HG03432 (cell line): Measurements from ENCODE around the gene OGDH.
A peak's percentile ranks its signal among the peaks of the same experiment; 100 is the strongest.
"Not testable (repeated sequence)": the region's sequence is repeated elsewhere in the genome, so short reads cannot be mapped to it uniquely, and the experiment has no call there.

Source experiments
- ATAC-seq: cut with Tn5 transposase; IDR thresholded peaks from one replicate; pipeline ENCODE4 v1.9.1; 2021; ENCODE audit warnings: mild to moderate bottlenecking, moderate library complexity; ENCODE audit not compliant: unreplicated experiment

The OGDH gene

DNA sequence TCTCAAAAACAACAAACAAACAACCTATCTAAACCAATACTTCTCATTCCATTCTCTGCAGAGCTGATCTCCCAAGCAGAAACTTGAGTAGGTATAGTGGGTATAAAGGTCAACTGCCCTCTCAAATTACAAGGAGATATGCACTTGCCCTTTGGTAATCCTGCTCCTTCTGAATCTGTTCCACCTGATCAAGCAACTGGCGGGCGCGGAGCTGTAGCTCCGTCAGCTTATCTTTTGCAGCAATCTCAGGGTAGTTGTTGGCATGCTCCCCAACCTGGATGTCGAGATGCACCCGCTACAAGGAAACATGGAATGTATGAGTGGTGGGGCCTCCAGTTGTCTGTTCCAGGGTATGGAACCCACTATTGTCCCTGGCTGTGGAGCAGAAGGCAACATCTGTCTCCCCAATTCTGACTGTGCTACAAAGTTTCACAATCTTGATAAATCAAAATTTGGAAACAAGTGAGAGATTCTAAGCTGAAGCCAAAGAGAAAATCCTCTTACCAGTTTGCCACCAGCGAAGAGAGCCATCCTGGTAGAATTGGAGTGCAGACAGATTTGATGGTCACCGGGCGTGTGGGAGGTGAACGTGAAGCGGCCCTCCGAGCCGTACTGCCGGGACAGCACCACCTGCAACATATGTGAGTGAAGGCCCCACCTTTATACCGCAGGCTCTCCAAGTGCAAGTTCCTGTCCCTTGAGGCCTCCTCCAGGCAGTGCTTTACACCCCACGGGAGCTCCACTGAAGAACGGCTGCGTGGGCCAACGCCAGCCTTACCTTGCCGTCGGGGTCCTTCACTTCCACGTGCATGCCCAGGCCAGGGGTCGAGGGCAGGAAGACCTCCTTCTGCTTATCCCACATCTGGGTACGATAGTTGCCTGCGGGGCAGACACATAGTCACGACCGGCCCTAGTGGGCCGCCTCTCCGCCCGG is 25.2 kb upstream of the OGDH start:
- peak; percentile 30 for ATAC-seq

DNA sequence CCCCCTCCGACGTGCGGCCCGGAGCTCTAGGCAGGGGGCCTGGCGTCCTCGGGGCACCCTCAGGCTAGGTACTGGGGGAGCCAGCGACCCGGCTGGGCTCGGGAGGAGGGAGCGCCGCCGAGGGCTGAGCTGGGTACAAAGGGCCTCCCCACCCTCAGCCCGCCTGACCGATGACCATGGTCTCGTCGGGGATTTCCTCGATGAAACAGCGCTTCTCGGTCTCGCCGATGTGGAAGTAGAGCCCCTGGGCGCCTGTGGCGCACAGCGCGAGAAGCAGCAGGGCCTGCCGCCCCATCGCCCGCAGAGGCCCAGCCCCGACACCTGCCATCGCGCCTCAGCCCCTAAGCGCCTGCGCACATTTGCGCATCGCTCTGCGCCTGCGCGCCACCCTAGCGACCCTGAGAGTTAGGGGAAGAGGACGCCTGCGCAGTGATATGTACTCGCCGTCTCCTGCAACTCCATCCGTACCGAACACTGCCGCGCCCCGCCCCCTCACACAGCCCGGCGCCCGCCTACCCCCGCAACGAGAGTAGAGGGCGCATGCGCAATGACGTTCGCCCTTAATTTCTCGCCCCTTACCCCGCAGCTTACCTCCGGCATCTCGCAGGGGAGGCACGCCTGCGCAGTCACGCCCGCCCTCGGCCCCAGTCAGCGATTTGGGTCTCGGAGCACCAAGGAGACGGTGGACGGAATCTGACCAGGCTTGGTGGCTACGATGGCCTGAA is 24.4 kb upstream of the OGDH start, which contains the start of gene TMED4:
Gene TMED4 (minus strand): TSS at position 353 of the 725 bp plus-strand sequence. CDS start 25 bp downstream, at position 328.
- ATAC-seq, result peak; percentile 81

DNA sequence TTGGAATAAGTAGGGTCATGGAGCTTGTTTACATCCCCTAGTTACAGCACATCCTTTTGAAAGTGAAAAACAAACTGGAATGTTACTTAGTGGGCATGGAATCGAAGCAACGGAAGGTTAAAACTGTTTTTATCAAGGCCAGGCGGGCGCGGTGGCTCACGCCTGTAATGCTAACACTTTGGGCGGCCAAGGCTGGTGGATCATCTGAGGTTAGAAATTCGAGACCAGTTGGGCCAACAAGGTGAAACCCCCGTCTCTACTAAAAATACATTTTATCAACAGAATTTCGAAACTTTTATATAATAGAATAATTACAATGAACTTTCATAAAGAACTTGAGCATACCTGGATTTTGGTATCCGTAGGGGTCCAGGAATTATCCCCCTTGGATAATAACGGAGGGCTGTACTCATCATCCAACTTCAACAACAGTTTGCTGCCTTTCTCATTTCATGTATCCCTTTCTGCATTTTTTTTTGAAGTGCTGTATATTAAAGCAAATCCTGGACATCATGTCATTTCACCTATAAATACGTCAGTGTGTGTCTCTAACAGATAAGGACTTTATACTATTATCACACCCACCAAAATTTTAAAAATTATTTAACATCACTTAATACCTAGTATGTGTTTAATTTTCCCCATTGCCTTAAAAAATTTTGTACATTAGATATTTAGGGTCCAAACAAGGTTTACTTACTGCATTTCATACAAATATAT is 23.1 kb upstream of the OGDH start:
- ATAC-seq, result no peak

DNA sequence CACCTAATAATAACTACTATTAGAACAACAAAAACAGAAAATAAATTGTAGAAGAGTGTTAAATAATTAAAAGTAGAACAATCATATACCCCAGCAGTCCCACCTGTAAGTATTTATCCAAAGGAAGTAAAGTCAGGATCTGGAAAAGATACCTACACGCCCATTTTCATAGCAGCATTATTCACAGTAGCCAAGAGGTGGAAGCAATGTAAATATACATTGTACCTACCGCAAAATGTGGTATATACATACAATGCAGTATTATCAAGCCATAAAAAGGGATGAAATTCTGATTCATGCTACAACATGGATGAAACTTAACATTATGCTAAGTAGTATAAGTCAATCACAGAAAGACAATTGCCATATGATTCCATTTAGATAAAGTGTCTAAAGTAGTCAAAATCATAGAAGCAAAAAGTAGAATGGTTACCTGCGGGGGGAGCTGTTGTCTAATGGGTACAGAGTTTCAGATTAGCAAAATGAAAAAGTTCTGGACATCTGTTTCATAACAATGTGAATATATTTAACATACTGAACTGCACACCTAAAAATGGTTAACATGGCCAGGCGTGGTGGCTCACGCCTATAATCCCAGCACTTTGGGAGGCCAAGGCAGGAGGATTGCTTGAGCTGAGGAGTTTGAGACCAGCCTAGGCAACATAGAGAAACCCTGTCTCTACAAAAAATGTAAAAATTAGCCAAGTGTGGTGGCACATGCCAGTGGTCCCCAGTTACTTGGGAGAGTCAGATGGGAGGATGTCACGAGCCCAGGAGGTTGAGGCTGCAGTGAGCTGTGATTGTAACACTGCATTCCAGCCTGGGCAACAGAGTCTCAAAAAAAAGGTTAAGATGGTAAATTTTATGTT is 18.4 kb upstream of the OGDH start:
- ATAC-seq, result no peak

DNA sequence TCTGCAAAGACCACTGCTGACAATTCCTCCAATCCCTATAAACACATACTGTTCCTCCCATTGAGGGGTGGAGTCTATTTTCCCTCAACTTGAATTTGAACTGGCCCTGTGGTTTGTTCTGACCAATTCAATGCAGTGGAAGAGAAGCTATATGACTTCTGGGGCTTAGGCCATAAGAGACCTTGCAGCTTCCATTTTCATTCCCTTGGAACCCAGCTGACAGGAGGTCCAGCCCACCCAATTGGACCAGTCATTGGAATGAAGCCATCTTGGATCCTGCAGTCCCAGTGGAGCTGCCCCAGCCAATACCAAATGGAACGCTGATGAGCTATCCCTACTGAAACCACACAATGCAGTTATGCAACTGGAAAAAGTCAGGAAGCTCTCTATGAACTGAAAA is 15.5 kb upstream of the OGDH start:
- ATAC-seq, result no peak

DNA sequence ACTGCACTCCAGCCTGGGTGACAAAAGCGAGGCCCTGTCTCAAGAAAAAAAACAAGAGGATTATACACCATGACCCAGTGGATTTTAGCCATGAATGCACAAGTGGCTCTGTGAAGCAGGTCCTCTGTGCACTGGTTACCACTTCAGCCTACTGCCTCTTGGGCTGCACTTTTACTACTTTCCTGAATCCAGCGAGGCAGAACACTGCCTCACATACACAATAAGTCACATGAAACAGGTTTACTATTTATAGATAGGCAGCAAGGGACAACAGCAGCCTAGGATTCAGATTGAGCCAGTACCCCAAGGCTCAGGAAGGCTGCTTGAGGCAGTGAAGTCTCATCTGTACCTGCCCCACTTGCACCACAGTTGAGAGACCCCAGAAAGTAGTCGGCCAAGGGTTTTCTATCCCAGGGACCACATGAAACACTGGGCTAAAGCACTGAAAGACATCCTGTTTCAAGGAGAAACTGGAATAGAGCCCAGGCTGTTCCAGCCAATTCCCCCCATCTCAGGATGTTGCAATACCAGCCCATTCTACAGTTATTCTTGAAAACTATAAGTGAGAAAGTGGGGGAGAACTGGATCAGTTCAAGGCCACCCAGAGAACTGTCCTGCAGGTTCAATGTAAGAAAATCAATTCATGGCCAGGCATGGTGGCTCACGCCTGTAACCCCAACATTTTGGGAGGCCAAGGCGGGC is 10.3 kb upstream of the OGDH start:
- no peak for ATAC-seq

DNA sequence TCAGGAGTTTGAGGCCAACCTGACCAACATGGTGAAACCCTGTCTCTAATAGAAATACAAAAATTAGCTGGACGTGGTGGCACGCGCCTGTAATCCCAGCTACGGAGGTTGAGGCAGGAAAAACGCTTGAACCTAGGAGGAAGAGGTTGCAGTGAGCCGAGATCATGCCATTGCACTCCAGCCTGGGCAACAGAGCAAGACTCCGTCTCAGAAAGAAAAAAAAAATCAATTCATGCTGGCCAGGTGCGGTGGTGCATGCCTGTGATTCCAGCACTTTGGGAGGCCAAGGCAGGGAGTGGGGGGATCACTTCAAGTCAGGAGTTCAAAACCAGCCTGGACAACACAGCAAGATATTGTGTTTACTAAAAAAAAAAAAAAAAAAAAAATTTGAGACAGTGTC is 9.2 kb upstream of the OGDH start:
- not testable (repeated sequence) for ATAC-seq

DNA sequence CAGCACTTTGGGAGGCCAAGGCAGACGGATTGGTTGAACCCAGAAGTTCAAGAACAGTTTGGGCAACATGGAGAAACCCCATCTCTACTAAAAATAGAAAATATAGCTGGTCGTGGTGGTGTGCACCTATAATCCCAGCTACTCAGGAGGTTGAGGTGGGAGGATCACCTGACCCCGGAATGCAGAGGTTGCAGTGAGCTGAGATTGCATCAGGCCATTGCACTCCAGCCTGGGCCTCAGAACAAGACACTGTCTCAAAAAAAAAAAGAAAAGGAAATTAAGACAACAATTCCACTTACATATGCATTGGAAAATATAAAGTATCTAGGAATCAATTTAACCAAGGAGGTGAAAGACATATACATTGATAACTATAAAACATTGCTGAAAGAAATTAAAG is 7.2 kb upstream of the OGDH start:
- ATAC-seq, result no peak

DNA sequence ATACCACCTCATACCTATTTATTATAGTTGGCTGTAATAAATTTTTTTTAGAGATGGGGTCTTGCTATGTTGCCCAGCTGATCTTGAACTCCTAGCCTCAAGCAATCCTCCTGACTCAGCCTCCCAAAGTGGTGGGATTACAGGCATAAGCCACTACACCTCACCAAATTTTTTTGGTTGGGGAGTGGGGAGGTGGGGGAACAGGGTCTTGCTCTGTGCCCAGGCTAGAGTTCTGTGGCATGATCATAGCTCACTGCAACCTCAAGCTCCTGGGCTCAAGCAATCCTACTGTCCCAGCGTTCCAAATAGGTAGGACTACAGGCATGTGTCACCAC is 3.9 kb upstream of the OGDH start:
- ATAC-seq, result no peak

DNA sequence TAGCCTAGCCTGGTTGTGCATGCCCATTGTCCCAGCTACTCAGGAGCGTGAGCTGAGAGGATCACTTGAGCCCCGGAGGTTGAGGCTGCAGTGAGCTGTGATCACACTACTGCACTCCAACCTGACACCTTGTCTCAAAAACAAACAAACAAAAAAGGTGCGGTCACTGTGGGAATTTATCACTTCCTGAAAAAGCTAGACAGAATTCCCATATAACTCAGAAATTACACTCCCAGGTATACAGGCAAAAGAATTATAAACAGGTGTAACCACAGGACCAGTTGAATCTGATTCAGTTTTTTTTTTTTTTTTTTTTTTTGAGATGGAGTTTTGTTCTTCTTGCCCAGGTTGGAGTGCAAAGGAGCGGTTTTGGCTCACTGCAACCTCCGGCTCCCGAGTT is 3.2 kb upstream of the OGDH start:
- no peak for ATAC-seq

DNA sequence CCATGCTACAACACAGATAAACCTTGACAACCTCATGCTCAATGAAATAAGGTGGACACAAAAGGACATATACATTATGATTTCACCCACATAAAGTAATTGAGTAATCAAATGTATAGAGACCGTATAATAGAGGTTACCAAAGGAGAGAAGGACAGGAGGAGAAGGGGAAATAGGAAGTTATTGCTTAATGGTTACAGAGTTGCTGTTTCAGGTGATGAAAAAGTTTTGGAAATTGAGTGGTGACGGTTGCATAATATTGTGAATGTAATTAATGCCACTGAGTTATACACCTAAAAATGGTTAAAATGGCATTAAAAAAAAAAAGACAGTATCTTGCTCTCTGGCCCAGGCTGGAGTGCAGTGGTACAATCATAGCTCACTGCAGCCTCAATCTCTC is 1.5 kb upstream of the OGDH start:
- ATAC-seq, result no peak

DNA sequence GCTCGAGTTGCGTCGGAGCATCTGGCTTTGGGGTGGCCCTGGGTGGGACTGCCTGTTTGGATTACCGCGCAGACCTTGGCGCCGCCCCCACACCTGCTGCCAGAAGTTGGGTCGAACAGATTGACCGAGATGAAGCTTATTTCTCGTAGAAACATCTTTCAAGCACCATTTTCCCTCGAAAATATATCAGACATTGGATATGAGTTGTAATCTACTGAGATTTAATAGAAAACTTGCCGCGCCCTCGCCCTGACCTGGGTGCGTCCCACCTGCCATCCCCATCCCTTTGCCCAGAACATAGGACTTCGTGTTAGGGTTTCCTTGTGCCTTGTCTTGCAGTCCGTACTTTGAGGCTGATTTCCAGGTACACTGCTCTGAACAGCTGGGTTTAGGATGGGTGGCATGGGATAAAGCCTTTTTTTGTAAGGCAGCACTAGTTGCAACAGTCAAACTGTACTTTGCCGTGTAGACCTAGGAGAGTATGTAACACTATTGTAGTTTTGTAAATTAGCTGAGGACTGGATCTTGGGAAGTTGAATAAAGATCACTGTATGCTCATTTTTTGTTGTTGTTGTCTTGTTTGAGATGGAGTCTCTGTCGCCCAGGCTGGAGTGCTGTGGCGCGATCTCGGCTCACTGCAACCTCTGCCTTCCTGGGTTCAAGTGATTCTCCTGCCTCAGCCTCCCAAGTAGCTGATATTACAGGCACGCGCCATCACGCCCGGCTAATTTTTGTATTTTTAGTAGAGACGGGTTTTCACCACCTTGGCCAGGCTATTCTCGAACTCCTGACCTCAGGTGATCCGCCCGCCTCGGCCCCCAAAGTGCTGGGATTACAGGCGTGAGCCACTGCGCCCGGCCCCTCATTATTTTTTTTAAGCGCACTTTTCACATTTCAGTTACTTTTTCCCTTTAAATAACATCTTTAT is 978 bp downstream of the OGDH start:
- ATAC-seq, result no peak

DNA sequence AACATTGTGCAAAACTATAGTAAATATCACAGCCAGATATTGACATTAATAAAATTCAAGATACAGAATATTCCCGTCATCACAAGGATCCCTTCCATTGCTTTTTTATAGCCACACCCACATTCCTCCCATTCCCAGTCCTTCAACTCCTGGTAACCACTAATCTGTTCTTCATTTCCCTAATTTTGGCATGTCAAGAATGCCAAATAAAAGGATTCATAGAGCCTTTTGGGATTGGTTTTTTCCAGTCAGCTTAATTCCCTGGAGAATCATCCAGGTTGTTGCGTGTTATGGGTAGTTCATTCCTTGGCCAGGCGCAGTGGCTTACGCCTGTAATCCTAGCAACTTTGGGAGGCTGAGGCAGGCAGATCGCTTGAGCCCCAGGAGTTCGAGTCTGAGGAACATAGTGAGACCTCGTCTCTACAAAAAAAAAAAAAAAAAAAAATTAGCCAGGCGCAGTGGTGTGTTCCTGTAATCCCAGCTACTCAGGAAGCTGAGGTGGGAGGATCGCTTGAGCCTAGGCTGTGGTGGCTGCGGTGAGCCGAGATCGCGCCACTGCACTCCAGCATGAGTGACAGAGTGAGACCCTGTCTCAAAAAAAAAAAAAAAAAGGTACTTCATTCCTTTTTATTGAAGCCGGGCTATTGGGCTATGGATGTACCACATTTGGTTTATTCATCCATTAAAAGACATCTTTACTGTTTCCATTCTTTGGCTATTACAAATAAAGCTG is 2.7 kb downstream of the OGDH start:
- no peak for ATAC-seq

DNA sequence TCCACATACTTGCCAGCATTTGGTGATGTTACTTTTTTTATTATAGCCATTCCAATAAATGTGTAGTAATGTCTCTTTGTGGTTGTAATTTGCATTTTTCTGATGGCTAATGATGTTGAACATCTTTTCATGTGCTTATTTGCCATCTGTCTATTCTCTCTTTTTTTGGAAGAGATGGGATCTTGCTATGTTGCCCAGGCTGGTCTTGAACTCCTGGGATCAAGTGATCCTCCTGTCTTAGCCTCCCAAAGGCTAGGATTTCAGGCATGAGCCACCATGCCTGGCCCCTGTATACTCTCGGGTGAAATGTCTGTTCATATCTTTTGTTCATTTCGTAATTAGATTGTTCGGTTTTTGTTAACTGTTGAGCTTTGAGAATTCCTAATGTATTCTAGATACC is 3.4 kb downstream of the OGDH start:
- ATAC-seq, result no peak

DNA sequence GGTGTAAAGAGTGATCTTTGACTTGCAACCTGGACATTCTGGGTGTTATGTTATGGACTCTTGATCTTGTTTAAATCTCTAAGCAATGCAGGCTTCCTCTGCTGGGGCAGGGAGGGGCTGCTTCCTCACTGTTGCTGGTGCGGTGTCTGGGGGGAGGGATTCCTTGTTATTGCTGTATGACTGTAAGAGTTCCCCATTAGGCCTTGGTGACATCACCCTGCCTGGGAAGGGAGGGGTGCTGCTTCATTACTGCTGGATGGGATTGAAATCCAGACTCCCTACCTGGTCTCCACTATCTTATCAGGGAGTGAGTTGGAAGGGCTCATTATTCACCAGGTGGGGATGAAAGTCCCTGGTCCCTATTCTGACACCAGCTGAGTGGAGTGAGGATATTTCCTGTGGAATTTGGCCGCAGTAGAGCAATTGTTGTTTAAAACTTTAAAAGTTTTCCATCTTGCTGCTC is 8.8 kb downstream of the OGDH start:
- ATAC-seq, result no peak

DNA sequence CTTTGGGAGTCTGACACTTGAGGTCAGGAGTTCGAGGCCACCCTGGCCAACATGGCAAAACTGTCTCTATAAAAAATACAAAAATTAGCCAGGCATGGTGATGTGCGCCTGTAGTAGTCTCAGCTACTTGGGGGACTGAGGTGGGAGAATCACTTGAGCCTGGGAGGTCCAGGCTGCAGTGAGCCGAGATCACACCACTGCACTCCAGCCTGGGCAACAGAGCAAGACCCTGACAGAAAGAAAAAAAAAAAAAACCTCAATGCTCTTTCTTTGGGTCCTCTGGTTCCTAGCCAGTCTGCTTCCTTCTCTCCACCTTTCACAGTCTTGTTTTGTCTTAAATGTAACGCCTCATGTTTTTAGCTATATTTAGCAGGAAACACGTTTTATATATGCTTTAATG is 9.4 kb downstream of the OGDH start:
- ATAC-seq, result no peak

DNA sequence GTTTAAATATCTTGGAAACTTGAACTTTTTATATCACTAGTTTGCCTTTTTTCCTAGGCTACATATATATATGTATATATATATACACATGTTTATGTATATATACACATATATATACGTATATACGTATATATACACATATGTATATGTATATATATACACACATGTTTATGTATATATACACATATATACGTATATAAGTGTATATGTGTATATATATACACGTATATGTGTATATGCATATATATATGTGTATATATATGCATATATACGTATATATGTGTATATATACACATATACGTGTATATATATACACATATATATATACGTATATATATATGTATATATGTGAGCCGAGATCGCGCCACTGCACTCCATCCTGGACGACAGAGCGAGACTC is 10.1 kb downstream of the OGDH start:
- no peak for ATAC-seq

DNA sequence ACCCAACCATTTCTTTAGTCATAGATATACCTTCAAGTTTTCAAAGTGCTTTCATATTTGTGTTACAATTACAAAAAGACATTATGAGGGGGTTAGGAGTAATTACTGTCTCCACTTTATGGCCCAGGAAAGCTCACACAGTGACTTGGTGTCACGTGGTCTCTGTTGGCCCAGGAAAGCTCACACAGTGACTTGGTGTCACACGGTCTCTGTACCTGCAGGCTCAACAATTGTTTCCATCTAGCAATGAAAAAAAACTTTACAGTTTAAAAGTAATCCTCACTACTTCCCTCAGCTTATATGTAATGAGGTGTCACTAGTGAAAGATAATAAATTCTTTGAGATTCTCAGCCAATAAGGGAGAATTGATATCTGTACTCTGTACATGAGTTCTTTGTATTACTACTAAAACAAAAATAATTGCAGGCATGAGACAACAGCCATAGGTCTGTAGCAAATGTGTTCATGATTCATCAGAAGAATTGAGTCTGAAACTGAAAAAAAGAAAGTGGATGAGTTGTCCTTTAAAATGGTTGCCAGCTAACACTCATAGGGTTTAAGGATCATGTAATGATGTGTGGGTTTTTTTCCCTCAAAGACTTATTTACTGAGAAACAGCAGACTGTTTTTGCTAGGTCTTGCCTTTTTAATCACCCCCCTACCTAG is 10.9 kb downstream of the OGDH start:
- ATAC-seq, result peak; percentile 52
